Stimulated activated CD4-positive, alpha-beta T cell treated with anti-CD3 and anti-CD28 coated beads, Interleukin-15, amount 100 ng/mL, for 48 hours (primary cell): Measurements from ENCODE around the gene PPP6R2.
"Not testable (repeated sequence)": the region's sequence is repeated elsewhere in the genome, so short reads cannot be mapped to it uniquely, and the experiment has no call there.

Experiments
- DNase-seq, 2 donors: peaks; one replicate each; pipeline ENCODE4 v3.0.0-alpha.2; 2020; ENCODE audit warnings: low read depth in 2 of 2

PPP6R2 gene

DNA sequence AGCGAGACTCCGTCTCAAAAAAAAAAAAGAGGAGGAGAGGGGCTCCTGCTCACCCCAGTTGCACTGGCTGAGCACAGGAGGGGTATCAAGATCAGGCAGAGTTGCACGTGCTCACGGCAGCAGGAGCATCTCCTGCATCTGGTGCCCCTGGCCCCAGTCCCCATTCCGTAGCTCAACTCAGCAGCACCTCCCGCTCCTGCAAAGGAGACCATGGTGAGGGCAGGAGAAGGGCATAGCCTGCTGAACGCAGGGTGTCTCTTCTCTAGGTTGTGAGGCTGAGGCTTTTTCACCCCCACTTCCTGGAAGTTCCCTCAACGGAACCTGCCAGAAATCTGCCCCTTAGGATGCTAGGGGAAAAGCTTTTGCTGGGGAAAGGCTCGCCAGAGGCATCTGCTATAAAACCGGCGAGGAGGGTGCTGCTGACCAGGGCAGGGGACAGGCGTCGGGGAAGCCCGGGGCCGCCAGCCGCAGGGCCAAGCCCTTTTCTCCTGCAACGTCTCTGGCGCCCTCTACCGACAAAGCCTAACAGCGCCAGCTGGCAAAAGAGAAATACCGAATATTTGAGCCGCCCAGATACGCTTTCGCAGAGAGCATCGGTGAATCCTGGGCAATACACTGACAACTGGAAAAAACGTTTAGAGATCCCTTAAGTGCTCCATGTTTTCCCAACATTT lies 1.0 kb upstream of the PPP6R2 start:
- DNase-seq, result peak; percentile 77 to 91

GRCh38 chr22:50343541-50343935 lies 411 bp downstream of the PPP6R2 start:
- DNase-seq, result no peak

GRCh38 chr22:50346470-50346869 lies 3.3 kb downstream of the PPP6R2 start:
- no peak for DNase-seq

DNA sequence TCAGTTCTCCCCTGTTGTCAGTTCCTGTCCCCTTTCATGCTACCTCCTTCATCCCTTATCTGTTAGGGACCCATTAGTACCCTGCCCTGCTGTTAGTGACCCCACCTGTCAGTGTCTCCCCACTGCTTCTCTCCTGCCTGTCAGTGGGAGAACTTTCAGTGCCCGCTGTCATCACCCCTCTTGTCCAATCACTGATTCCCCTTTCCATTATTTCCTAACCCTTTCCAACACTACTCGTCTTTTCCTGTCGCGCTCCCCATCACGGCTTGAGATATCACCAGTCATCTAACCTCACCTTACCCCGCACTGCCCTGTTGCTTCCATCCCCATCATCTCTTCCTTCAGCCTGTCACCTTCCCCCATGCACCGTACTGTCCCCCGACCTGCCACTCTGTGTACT lies 4.0 kb downstream of the PPP6R2 start:
- DNase-seq, result no peak

DNA sequence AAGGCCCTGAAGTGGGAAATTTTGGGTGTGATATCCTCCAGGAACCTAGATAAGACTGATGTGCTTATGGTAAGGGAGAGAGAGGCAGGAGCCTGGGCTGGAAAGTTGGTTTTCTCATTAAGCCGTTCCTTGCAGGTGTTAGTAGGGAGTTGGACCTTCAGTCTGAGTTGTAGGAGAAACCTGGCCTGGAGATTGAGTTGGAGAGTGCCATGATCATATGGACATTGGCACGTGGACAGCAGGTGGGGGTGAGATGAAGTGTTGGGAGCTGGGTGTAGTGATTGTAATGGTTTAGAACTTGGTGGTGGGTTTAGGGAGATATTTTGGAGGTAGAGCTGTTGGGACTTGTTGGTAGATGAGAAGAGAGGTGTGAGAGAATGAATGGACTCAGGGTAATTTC lies 4.9 kb downstream of the PPP6R2 start:
- DNase-seq, result no peak

GRCh38 chr22:50356186-50356585 lies 13.1 kb downstream of the PPP6R2 start:
- no peak for DNase-seq

- no peak for DNase-seq
These were observed 14.1 kb downstream of the PPP6R2 start for GRCh38 chr22:50357222-50357621.

DNA sequence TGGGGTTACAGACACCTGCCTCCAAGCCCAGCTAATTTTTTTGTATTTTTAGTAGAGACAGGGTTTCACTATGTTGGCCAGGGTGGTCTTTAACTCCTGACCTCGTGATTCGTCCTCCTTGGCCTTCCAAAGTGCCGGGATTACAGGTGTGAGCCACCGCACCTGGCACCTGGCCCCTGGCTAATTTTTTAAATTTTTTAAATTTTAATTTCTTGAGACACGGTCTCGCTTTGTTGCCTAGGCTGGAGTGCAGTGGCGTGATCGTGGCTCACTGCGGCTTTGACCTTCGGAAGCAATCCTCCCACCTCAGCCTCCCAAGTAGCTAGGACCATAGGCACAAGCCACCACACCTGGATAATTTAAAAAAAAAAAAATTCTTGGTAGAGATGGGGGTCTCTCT lies 14.6 kb downstream of the PPP6R2 start:
- DNase-seq, result no peak

GRCh38 chr22:50360578-50360977 lies 17.5 kb downstream of the PPP6R2 start:
- DNase-seq, result no peak

DNA sequence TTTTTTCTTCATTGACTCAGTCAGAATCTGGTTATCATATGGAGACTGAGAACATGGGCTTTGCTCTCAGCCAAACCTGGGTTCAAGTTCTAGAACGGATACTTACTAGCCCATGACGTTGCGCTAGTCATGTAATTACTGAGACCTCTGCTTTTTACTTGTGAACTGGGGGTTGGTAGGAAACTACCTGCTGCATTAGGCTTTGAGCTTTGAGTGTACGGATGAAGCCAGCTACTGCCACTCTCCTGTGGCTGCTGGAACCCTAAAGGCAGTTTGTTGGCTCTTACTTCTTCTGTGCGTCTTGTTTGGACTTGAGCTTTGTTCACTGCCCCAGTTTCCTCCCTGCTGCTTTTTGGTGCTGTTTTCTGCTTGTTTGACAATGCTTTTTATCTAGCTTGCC lies 18.1 kb downstream of the PPP6R2 start:
- DNase-seq, result no peak

DNA sequence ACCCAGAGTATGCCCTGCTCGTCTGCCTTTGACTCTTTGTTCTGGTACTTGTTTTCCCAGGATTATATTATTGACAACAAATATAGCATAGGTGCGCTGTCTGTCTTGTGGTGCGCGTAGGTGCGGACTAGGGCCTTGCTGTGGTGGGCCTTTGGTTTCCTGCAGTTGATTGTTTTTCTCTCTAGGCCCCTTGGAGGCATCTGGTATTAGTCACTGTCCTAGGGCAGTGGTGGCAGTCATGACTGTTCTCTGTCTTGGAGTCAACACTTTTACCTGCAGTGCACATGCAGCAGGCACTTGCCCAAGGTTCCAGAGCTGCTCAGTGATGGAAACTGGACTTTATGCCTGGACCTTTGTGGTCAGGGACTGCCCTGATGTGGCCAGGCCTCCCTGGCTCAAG lies 18.6 kb downstream of the PPP6R2 start:
- no peak for DNase-seq

DNA sequence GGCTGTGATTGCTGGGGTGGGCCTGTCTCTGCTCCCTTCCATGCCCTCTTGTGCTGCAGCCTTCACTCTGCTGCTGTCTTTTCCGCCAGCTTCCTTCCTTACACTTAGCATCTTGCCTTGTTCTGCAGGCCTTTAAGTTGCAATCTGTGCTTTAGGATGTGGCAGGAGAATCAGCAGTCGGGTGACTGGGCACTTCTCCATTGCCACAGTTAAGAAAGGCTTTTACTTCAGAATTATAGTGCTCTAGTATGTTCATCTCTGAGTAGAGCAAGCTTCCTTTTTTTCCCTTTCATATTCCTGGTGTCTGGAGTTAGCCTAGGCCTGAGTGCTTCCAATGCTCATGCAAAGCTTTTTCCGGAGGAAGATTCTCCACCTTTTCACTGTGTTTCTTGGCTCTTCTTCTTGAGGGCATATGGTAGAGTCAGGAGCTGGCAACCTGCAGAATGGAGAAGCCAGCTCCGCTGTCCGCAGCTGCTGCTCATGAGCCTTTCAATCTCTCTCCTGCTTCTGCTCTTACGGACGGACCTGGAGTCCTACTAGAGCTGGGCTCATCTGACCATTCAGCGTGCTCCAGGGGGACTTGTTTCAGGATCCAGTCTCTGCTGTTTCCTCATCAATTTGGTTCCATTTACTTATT lies 20.2 kb downstream of the PPP6R2 start:
- DNase-seq, result no peak

DNA sequence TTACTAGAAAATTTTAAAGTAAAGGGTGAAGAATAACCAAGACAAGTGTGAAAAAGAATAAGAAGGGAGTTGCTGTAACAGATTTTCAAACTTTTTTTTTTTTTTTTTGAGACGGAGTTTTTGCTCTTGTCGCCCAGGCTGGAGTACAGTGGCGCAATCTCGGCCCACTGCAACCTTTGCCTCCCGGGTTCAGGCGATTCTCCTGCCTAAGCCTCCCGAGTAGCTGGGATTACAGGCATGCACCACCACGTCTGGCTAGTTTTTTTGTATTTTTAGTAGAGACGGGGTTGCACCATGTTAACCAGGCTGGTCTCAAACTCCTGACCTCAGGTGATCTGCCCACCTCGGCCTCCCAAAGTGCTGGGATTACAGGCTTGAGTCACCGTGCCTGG lies 20.7 kb downstream of the PPP6R2 start:
- DNase-seq, result not testable (repeated sequence)

- no peak for DNase-seq
These were observed 24.8 kb downstream of the PPP6R2 start for GRCh38 chr22:50367778-50368500.

GRCh38 chr22:50371101-50371648 lies 28.0 kb downstream of the PPP6R2 start:
- DNase-seq, result no peak

DNA sequence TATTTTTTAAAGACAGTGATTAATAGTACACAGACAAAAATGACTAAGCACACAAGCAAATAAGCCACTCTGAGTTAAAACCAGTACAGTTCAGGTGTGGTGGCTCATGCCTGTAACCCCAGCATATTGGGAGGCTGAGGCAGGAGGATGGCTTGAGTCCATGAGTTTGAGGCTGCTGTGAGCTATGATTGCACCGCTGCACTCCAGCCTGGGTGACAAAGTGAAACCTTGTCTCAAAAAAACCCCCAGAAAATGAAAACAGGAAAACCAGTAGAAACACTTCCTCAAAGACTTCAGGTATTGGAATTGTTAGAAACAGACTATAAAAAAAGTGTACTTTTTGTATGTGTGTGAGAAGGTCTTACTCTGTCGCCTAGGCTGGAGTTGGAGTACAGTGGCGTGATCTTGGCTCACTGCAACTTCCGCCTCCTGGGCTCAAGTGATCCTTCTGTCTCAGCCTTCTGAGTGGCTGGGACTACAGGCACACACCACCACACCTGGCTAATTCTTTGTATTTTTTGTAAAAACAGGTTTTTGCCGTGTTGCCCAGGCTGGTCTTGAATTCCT lies 33.0 kb downstream of the PPP6R2 start:
- DNase-seq, result no peak

DNA sequence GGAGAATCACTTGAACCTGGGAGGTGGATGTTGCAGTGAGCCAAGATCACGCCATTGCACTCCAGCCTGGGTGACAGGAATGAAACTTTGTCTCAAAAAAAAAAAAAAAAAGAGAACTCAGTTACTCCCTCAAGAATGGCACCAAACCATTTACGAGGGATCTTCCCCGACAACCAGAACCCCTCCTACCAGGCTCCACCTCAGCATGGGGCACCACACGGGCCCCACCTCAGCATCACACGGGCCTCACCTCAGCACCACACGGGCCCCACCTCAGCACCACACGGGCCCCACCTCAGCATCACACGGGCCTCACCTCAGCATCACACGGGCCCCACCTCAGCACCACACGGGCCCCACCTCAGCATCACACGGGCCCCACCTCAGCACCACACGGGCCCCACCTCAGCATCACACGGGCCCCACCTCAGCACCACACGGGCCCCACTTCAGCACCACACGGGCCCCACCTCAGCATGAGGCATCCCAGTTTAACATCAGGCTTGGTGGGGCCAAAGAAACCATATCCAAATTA lies 38.0 kb downstream of the PPP6R2 start:
- not testable (repeated sequence) for DNase-seq

- DNase-seq, result no peak
These were observed 53.7 kb downstream of the PPP6R2 start for GRCh38 chr22:50396751-50397370.

GRCh38 chr22:50397371-50398060 lies 54.4 kb downstream of the PPP6R2 start:
- peak in 1 of 2 donors; percentile 18 for DNase-seq

DNA sequence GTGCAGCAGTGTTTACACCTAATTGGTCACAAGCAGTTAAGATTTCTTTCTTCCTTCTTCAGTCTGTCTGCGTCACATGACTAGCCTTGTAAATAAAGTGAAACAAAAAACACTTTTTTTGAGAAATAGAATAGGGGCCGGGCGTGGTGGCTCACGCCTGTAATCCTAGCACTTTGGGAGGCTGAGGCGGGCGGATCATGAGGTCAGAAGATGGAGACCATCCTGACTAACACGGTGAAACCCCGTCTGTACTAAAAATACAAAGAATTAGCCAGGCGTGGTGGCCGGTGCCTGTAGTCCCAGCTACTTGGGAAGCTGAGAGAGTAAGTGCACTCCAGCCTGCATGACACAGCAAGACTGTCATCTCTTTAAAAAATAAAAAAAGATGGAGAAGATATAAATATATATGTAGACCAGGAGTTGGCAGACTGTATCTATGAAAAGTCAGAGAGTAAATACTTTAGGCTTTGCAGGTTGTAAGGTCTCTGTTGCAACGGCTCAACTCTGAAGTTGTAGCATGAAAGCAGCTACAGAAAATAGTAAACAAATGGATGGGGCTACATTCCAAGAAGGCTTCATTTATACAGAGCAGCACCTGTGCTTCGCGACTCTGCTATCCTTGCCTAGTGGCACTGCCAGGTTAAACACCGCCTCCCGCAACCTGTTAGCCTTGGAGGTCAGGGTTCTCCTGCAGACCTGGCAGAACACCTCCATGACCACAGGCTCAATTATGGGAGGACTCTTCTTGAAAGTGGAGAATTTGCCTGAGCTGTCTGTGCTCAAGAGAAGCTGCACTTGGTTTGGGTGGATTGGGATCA lies 55.9 kb downstream of the PPP6R2 start:
- no peak for DNase-seq
